K562 (cell line): ENCODE measurements around the gene RERE. TPM values are rescaled to one million over a fixed set of nuclear protein-coding genes. Genes with fewer than 3 reads are reported as not detected.

ENCODE experiments used
- CTCF ChIP-seq, 3 experiments: IDR thresholded peaks in 2 of 3; conservative IDR thresholded peaks in 1 of 3; 2 replicates each; pipeline ENCODE4 v1.5.1; 2011 to 2012; ENCODE audit warnings: low read length in 3 of 3, mild to moderate bottlenecking in 3 of 3, control low read depth in 2 of 3, improper control_type of control experiment in 1 of 3, inconsistent platforms in 1 of 3, low read depth in 1 of 3, mixed read lengths in 1 of 3, moderate library complexity in 1 of 3; ENCODE audit not compliant: insufficient read depth in 2 of 3
- MAFF ChIP-seq: IDR thresholded peaks from 2 replicates; pipeline ENCODE4 v1.6.1; 2012; ENCODE audit warnings: low read length, improper control_type of control experiment
- MXI1 ChIP-seq: IDR thresholded peaks from 2 replicates; pipeline ENCODE4 v1.6.1; 2011; ENCODE audit warnings: low read depth, mild to moderate bottlenecking, improper control_type of control experiment, low read length
- NBN ChIP-seq: fragments of 450-650 bp; IDR thresholded peaks from 2 replicates; pipeline ENCODE4 v1.6.1; 2016; ENCODE audit warnings: low read depth, mild to moderate bottlenecking
- PHB2 ChIP-seq: fragments of 450-650 bp; IDR thresholded peaks from 2 replicates; pipeline ENCODE4 v1.6.1; 2017; ENCODE audit warnings: low read depth
- POLR2H ChIP-seq: IDR thresholded peaks from 2 replicates; pipeline ENCODE4 v1.6.1; 2016; ENCODE audit warnings: missing genetic modification characterization, low read depth, mild to moderate bottlenecking, control low read depth, missing compliant biosample characterization, moderate library complexity
- ZNF507 ChIP-seq: conservative IDR thresholded peaks from 2 replicates; pipeline ENCODE4 v1.6.1; 2017; ENCODE audit warnings: missing genetic modification characterization, missing compliant biosample characterization
- polyA plus RNA-seq, 8 experiments: library from polyadenylated mRNA; depleted of rRNA in 4 of 8; stranded (reverse) in 5 of 8; unstranded in 3 of 8; fragments of >200 nt; fragmentation: Nextera tagmentation in 2 of 8; fragmentation: Illumina TruSeq in 1 of 8; extraction: Ambion mirVana in 2 of 8; extraction: Trizol in 1 of 8; gene quantifications; 2 replicates each; pipeline versions ENCODE4 v1.2.1 to v1.2.3, GENCODE V29; 2011 to 2014; ENCODE audit warnings: inconsistent platforms in 1 of 8, missing spikeins in 1 of 8
- total RNA-seq, 7 experiments: library from RNA; depleted of rRNA in 6 of 7; stranded (reverse); fragments of >200 nt in 6 of 7; fragmentation: Illumina TruSeq in 2 of 7; extraction: Trizol in 2 of 7; gene quantifications; 2 replicates each; pipeline versions ENCODE4 v1.2.1 to v1.2.3, GENCODE V29; 2011 to 2021; ENCODE audit warnings: low replicate concordance in 1 of 7
- TF ChIP-seq, protein P1 (sequence below): sonication (generic); formaldehyde crosslinking; IDR thresholded peaks from 2 replicates; pipeline ENCODE4 v1.8.1; 2023; ENCODE audit warnings: missing genetic modification reagents, mild to moderate bottlenecking, borderline replicate concordance
- TF ChIP-seq, protein P2 (sequence below), 2 experiments: fragments of 450-650 bp; IDR thresholded peaks; 2 replicates each; pipeline ENCODE4 v1.6.1; 2016; ENCODE audit warnings: mild to moderate bottlenecking in 2 of 2, borderline replicate concordance in 1 of 2, low read depth in 1 of 2, moderate library complexity in 1 of 2
- TF ChIP-seq, protein P3 (sequence below): fragments of 250-450 bp; sonication (Bioruptor Pico); IDR thresholded peaks from 2 replicates; pipeline ENCODE4 v1.5.0; 2020; ENCODE audit warnings: mild to moderate bottlenecking

Gene RERE
- total and polyA plus RNA-seq, 9 of the 15 experiments (the other 6 are each of a cell fraction or from before 2014, with no cell fraction given): 3.0 to 51.5 (median 13.4) TPM

DNA sequence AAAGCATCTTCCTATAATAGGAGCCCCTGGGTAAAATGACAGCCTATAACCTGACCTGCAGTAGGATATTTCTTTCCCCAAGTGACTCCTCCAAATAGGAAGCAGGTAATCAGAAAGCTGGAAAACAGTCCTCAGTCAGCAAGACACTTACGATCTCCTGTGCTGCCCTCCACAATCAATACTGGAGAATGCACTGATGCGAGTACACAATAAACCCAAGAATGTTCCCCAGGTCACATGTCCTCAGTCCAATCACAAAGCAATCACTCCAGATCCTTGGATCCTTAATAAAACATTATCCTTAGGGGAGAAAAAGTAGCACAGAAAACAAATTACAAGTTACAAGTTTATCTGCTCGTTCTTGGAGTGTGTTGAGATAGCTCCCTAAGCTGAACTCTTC is 266.4 kb downstream of the RERE start (continued):
- TF ChIP-seq, protein P1, sequence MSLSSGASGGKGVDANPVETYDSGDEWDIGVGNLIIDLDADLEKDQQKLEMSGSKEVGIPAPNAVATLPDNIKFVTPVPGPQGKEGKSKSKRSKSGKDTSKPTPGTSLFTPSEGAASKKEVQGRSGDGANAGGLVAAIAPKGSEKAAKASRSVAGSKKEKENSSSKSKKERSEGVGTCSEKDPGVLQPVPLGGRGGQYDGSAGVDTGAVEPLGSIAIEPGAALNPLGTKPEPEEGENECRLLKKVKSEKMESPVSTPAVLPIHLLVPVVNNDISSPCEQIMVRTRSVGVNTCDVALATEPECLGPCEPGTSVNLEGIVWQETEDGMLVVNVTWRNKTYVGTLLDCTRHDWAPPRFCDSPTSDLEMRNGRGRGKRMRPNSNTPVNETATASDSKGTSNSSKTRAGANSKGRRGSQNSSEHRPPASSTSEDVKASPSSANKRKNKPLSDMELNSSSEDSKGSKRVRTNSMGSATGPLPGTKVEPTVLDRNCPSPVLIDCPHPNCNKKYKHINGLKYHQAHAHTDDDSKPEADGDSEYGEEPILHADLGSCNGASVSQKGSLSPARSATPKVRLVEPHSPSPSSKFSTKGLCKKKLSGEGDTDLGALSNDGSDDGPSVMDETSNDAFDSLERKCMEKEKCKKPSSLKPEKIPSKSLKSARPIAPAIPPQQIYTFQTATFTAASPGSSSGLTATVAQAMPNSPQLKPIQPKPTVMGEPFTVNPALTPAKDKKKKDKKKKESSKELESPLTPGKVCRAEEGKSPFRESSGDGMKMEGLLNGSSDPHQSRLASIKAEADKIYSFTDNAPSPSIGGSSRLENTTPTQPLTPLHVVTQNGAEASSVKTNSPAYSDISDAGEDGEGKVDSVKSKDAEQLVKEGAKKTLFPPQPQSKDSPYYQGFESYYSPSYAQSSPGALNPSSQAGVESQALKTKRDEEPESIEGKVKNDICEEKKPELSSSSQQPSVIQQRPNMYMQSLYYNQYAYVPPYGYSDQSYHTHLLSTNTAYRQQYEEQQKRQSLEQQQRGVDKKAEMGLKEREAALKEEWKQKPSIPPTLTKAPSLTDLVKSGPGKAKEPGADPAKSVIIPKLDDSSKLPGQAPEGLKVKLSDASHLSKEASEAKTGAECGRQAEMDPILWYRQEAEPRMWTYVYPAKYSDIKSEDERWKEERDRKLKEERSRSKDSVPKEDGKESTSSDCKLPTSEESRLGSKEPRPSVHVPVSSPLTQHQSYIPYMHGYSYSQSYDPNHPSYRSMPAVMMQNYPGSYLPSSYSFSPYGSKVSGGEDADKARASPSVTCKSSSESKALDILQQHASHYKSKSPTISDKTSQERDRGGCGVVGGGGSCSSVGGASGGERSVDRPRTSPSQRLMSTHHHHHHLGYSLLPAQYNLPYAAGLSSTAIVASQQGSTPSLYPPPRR: no peak
- TF ChIP-seq ZNF507 (tag): no peak
- no peak for TF ChIP-seq PHB2
- no peak for TF ChIP-seq MAFF
- TF ChIP-seq, protein P2, sequence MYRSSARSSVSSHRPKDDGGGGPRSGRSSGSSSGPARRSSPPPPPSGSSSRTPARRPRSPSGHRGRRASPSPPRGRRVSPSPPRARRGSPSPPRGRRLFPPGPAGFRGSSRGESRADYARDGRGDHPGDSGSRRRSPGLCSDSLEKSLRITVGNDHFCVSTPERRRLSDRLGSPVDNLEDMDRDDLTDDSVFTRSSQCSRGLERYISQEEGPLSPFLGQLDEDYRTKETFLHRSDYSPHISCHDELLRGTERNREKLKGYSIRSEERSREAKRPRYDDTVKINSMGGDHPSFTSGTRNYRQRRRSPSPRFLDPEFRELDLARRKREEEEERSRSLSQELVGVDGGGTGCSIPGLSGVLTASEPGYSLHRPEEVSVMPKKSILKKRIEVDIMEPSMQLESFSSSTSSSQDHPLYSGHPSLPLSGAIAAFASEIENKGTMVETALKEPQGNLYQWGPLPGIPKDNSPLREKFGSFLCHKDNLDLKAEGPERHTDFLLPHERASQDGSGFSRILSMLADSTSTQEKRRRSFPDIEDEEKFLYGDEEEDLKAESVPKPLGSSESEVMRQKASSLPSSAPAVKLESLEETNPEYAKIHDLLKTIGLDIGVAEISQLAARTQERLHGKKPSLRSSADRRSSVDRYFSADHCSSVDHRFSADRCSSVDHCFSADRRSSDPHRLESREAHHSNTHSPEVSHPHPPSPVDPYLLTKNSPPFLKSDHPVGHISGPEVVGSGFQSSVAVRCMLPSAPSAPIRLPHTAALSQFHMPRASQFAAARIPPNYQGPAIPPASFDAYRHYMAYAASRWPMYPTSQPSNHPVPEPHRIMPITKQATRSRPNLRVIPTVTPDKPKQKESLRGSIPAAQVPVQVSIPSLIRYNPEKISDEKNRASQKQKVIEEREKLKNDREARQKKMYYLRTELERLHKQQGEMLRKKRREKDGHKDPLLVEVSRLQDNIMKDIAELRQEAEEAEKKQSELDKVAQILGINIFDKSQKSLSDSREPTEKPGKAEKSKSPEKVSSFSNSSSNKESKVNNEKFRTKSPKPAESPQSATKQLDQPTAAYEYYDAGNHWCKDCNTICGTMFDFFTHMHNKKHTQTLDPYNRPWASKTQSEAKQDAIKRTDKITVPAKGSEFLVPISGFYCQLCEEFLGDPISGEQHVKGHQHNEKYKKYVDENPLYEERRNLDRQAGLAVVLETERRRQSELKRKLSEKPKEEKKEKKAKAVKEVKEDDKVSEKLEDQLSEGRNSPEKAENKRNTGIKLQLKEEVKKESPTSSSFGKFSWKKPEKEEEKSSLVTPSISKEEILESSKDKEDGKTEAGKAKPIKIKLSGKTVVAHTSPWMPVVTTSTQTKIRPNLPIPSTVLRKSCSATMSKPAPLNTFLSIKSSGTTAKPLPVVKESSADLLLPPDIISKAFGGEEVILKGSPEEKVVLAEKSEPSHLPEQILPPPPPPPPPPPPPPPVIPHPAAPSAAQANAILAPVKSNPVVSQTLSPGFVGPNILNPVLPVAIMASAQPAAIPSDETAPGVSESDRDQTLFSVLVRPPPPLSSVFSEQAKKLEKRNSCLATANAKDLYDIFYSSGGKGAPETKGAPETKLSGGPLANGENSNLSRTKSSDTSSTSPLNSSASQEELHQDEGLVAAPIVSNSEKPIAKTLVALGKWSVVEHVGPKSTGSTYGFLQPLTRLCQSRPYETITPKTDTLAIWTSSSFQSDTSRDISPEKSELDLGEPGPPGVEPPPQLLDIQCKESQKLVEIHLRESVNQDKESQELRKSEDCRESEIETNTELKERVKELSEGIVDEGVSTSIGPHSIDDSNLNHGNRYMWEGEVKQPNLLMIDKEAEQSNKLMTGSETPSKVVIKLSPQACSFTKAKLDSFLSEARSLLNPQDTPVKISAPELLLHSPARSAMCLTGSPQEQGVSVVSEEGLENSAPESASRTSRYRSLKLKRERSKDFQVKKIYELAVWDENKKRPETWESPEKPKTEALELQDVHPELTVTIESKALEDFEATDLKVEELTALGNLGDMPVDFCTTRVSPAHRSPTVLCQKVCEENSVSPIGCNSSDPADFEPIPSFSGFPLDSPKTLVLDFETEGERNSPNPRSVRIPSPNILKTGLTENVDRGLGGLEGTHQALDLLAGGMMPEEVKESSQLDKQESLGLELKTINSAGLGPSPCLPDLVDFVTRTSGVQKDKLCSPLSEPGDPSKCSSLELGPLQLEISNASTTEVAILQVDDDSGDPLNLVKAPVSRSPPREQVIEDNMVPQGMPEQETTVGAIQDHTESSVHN (IDR thresholded peaks at IDR 0.05; ENCODE audit: borderline replicate concordance in 1 of 2, low read depth in 1 of 2): no peak
- no peak for TF ChIP-seq POLR2H (tag)
- no peak for TF ChIP-seq MXI1
- TF ChIP-seq NBN: no peak
- TF ChIP-seq, protein P3, sequence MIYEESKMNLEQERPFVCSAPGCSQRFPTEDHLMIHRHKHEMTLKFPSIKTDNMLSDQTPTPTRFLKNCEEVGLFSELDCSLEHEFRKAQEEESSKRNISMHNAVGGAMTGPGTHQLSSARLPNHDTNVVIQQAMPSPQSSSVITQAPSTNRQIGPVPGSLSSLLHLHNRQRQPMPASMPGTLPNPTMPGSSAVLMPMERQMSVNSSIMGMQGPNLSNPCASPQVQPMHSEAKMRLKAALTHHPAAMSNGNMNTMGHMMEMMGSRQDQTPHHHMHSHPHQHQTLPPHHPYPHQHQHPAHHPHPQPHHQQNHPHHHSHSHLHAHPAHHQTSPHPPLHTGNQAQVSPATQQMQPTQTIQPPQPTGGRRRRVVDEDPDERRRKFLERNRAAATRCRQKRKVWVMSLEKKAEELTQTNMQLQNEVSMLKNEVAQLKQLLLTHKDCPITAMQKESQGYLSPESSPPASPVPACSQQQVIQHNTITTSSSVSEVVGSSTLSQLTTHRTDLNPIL (CRISPR knock-in tag): no peak
- TF ChIP-seq CTCF (IDR thresholded peaks at IDR 0.05 in 2 of 3, conservative IDR thresholded peaks at IDR 0.05 in 1 of 3; ENCODE audit: insufficient read depth in 2 of 3, low read depth in 1 of 3, low read length in 3 of 3): no peak
